ENCODE data around the gene TBX21. TPM values are rescaled to one million over a fixed set of nuclear protein-coding genes. Genes with fewer than 3 reads are reported as not detected.

TBX21 gene
- total RNA-seq, 1 donor from 2014 or later: 1.2 TPM

GRCh38 chr17:47698749-47699535 lies 34.1 kb upstream of the TBX21 start:
- peak; percentile 70 for DNase-seq (ENCODE audit: low spot score)

GRCh38 chr17:47699536-47699840 lies 33.5 kb upstream of the TBX21 start:
- DNase-seq (ENCODE audit: low spot score): no peak

GRCh38 chr17:47700471-47701449 lies 32.3 kb upstream of the TBX21 start:
- DNase-seq (ENCODE audit: low spot score): no peak

GRCh38 chr17:47701608-47702007 lies 31.4 kb upstream of the TBX21 start:
- DNase-seq (ENCODE audit: low spot score): no peak

GRCh38 chr17:47702391-47702995 lies 30.5 kb upstream of the TBX21 start:
- DNase-seq (ENCODE audit: low spot score): no peak

- no peak for DNase-seq (ENCODE audit: low spot score)
Observed at GRCh38 chr17:47703191-47703591, 29.8 kb upstream of the TBX21 start.

GRCh38 chr17:47703671-47704070 lies 29.4 kb upstream of the TBX21 start:
- no peak for DNase-seq (ENCODE audit: low spot score)

- DNase-seq (ENCODE audit: low spot score): no peak
Observed at GRCh38 chr17:47704116-47704515, 28.9 kb upstream of the TBX21 start.

GRCh38 chr17:47704736-47705135 lies 28.3 kb upstream of the TBX21 start:
- no peak for DNase-seq (ENCODE audit: low spot score)

GRCh38 chr17:47705536-47706530 lies 27.2 kb upstream of the TBX21 start:
- no peak for DNase-seq (ENCODE audit: low spot score)

GRCh38 chr17:47707056-47707804 lies 25.8 kb upstream of the TBX21 start:
- no peak for DNase-seq (ENCODE audit: low spot score)

- no peak for DNase-seq (ENCODE audit: low spot score)
Observed at GRCh38 chr17:47707884-47708283, 25.2 kb upstream of the TBX21 start.

GRCh38 chr17:47708312-47708863 lies 24.6 kb upstream of the TBX21 start:
- no peak for DNase-seq (ENCODE audit: low spot score)

- no peak for DNase-seq (ENCODE audit: low spot score)
Observed at GRCh38 chr17:47708864-47709541, 24.0 kb upstream of the TBX21 start.

GRCh38 chr17:47709594-47709993 lies 23.4 kb upstream of the TBX21 start:
- no peak for DNase-seq (ENCODE audit: low spot score)

GRCh38 chr17:47711366-47712099 lies 21.5 kb upstream of the TBX21 start:
- no peak for DNase-seq (ENCODE audit: low spot score)

- DNase-seq (ENCODE audit: low spot score): no peak
Observed at GRCh38 chr17:47712330-47713023, 20.6 kb upstream of the TBX21 start.

GRCh38 chr17:47713980-47714700 lies 18.9 kb upstream of the TBX21 start:
- no peak for DNase-seq (ENCODE audit: low spot score)

All from ureter (tissue), 1 donor.